Bronchus fibroblast of lung (primary cell): ENCODE data around the gene DNAH7. TPM values are rescaled to one million over a fixed set of nuclear protein-coding genes. Genes with fewer than 3 reads are reported as not detected.

Experiments
- total RNA-seq: library from RNA; depleted of rRNA; stranded (reverse); fragments of >200 nt; gene quantifications from 2 replicates; pipeline ENCODE4 v1.2.3, GENCODE V29; 2015

DNAH7 gene
- under 0.01 and 0.15 TPM in 2 replicates for total RNA-seq

GRCh38 chr2:196068271-196069209 lies at the start of gene DNAH7:
TSS of gene DNAH7 (minus strand) at chr2:196068837. CDS start at chr2:196068711, 126 bp downstream.

Other genes with a start within 250 kb of the DNAH7 start
- 17.5 and 21.7 TPM in 2 replicates for gene STK17B, start 102.7 kb upstream of the DNAH7 start, total RNA-seq